Endothelial cell of umbilical vein (primary cell): Measurements from ENCODE around the gene IER5. TPM values are rescaled to one million over a fixed set of nuclear protein-coding genes. Genes with fewer than 3 reads are reported as not detected.

Source experiments
- BruUV-seq: library from RNA; stranded (reverse); fragments of 400-500 nt; replicated peaks from 2 replicates; lab custom pipeline; 2021; lab: Mats Ljungman, UMichigan
- CTCF ChIA-PET: fragments of 300-600, 350-600 bp; sonication (Branson Sonifier 250); formaldehyde crosslinking; loops from one replicate; lab custom pipeline; 2021; ENCODE audit warnings: antibody characterized with exemption, inconsistent platforms; lab: Charles Lee
- POLR2A ChIA-PET: fragments of 300-600, 350-600 bp; sonication (Branson Sonifier 250); formaldehyde crosslinking; loops from one replicate; lab custom pipeline; 2021; ENCODE audit warnings: antibody characterized with exemption, inconsistent platforms; lab: Charles Lee
- DNase-seq: peaks from one replicate; pipeline ENCODE4 v3.0.0-alpha.2; 2011; ENCODE audit warnings: low read depth, low spot score
- FAIRE-seq: peaks from 2 replicates; lab custom pipeline; 2011; peaks lifted over from hg19 to GRCh38; lab: Jason Lieb, UNC
- H2AFZ ChIP-seq: 2 replicates; pipeline ENCODE4 v1.6.0; 2012; ENCODE audit warnings: low read depth, low read length, control low read depth, inconsistent platforms
- H3K27ac ChIP-seq: 2 replicates; pipeline ENCODE4 v1.5.1; 2011; ENCODE audit warnings: low read depth, mild to moderate bottlenecking, control low read depth, low read length, moderate library complexity; ENCODE audit not compliant: insufficient read depth
- H3K27me3 ChIP-seq, 2 experiments: 2 replicates each; pipeline versions ENCODE4 v1.6.0 to v1.6.1; 2011; ENCODE audit warnings: low read length in 2 of 2, mixed read lengths in 1 of 2; ENCODE audit not compliant: control insufficient read depth in 2 of 2, insufficient read depth in 2 of 2
- H3K36me3 ChIP-seq, 2 experiments: 2 replicates in 1 of 2; 3 replicates in 1 of 2; pipeline ENCODE4 v1.5.1; 2011; ENCODE audit warnings: low read length in 2 of 2, mild to moderate bottlenecking in 1 of 2, moderate library complexity in 1 of 2; ENCODE audit not compliant: control insufficient read depth in 2 of 2, insufficient read depth in 2 of 2; ENCODE audit errors: extremely low read depth in 1 of 2
- H3K4me1 ChIP-seq: 3 replicates; pipeline ENCODE4 v1.5.1; 2011; ENCODE audit warnings: mild to moderate bottlenecking, low read length; ENCODE audit not compliant: control insufficient read depth, insufficient read depth; ENCODE audit errors: extremely low read depth
- H3K4me2 ChIP-seq: 2 replicates; pipeline ENCODE4 v1.6.1; 2011; ENCODE audit warnings: low read length, control low read depth, mixed read lengths; ENCODE audit not compliant: insufficient read depth
- H3K4me3 ChIP-seq, 3 experiments: fragments of 200-600 bp in 1 of 3; sonication (generic), shearing (Covaris generic) in 1 of 3; replicated peaks in 1 of 3; 2 replicates each; pipeline ENCODE4 v1.5.1; 2011 to 2016; ENCODE audit warnings: control low read depth in 3 of 3, low read length in 3 of 3, mild to moderate bottlenecking in 2 of 3, inconsistent platforms in 1 of 3, low read depth in 1 of 3, moderate library complexity in 1 of 3; ENCODE audit not compliant: insufficient read depth in 1 of 3
- H3K79me2 ChIP-seq: 2 replicates; pipeline ENCODE4 v1.6.0; 2012; ENCODE audit warnings: low read length, inconsistent platforms; ENCODE audit not compliant: control insufficient read depth, insufficient read depth
- H3K9ac ChIP-seq: replicated peaks from 2 replicates; pipeline ENCODE3; 2011; ENCODE audit warnings: low read length, control low read depth; ENCODE audit not compliant: insufficient read depth; ENCODE audit errors: extremely low read depth
- H3K9me1 ChIP-seq: replicated peaks from 3 replicates; pipeline ENCODE4 v1.6.0; 2011; ENCODE audit warnings: mild to moderate bottlenecking, low read length; ENCODE audit not compliant: control insufficient read depth, insufficient read depth; ENCODE audit errors: extremely low read depth
- H3K9me3 ChIP-seq: replicated peaks from 2 replicates; pipeline ENCODE4 v1.5.1; 2012; ENCODE audit warnings: low read length, inconsistent platforms; ENCODE audit not compliant: control insufficient read depth, insufficient read depth
- H4K20me1 ChIP-seq: replicated peaks from 2 replicates; pipeline ENCODE3; 2011; ENCODE audit warnings: mild to moderate bottlenecking, low read length; ENCODE audit not compliant: control insufficient read depth, insufficient read depth; ENCODE audit errors: extremely low read depth
- CTCF ChIP-seq, 2 donors: IDR thresholded peaks; 1 replicate in 1 of 2; 2 replicates in 1 of 2; pipeline ENCODE4 v1.5.1; 2011; ENCODE audit warnings: low read length in 2 of 2, mild to moderate bottlenecking in 2 of 2, moderate library complexity in 2 of 2, control low read depth in 1 of 2, inconsistent platforms in 1 of 2, low read depth in 1 of 2; ENCODE audit not compliant: insufficient read depth in 1 of 2; ENCODE audit errors: extremely low read depth in 1 of 2
- EZH2 ChIP-seq: IDR thresholded peaks from 2 replicates; pipeline ENCODE4 v1.6.1; 2012; ENCODE audit warnings: borderline replicate concordance, low read depth, mild to moderate bottlenecking, moderate library complexity, low read length, inconsistent platforms; ENCODE audit not compliant: severe bottlenecking
- FOS ChIP-seq: IDR thresholded peaks from 2 replicates; pipeline ENCODE4 v1.6.1; 2011; ENCODE audit warnings: mild to moderate bottlenecking, low read length, moderate library complexity, borderline replicate concordance; ENCODE audit not compliant: insufficient read depth
- GATA2 ChIP-seq: IDR thresholded peaks from 2 replicates; pipeline ENCODE4 v1.7.0; 2011; ENCODE audit warnings: low read depth, mild to moderate bottlenecking, moderate library complexity, mixed read lengths, low read length; ENCODE audit not compliant: insufficient read length, insufficient read depth
- JUN ChIP-seq: IDR thresholded peaks from 2 replicates; pipeline ENCODE4 v1.6.1; 2011; ENCODE audit warnings: borderline replicate concordance, low read depth; ENCODE audit not compliant: insufficient read length, insufficient read depth
- MAX ChIP-seq: IDR thresholded peaks from 2 replicates; pipeline ENCODE4 v1.6.1; 2011; ENCODE audit not compliant: insufficient read depth, insufficient read length
- MYC ChIP-seq: IDR thresholded peaks from one replicate; pipeline ENCODE4 v1.6.1; 2011; ENCODE audit warnings: mild to moderate bottlenecking, low read depth, low read length
- POLR2A ChIP-seq: IDR thresholded peaks from 2 replicates; pipeline ENCODE4 v1.6.1; 2012; ENCODE audit warnings: low read depth, mild to moderate bottlenecking, control low read depth, low read length
- POLR2AphosphoS5 ChIP-seq: IDR thresholded peaks from 2 replicates; pipeline ENCODE4 v1.6.1; 2012; ENCODE audit warnings: low read depth, mild to moderate bottlenecking, control low read depth, low read length, moderate library complexity; ENCODE audit not compliant: insufficient read depth
- dilution Hi-C: fragments of 300-500 bp; cut with MboI; formaldehyde crosslinking; loops from one replicate; pipeline ENCODE4 v1.15.0; 2019; ENCODE audit warnings: low sequenced_read_pairs; ENCODE audit not compliant: extremely low pct_ligation_motif_present
- intact Hi-C: fragments of 100-400 bp; cut with micrococcal nuclease; formaldehyde crosslinking; loops from one replicate; pipeline ENCODE4 v1.10.0; 2022
- polyA plus RNA-seq, 4 experiments: library from polyadenylated mRNA; depleted of rRNA in 3 of 4; stranded (reverse) in 3 of 4; unstranded in 1 of 4; fragments of >200 nt; gene quantifications; 2 replicates each; pipeline versions ENCODE4 v1.2.1 to v1.2.3, GENCODE V29; 2011 to 2012; ENCODE audit warnings: missing spikeins in 1 of 4
- total RNA-seq: library from RNA; stranded (reverse); gene quantifications from 2 replicates; pipeline ENCODE4 v1.2.3, GENCODE V29; 2021

Gene IER5
- total and polyA plus RNA-seq, 2 donors (not counting 3 experiments of a cell fraction or from before 2014, with no cell fraction given), result 6.6 to 14.4 TPM

GRCh38 chr1:181110013-181110412 is 21.5 kb downstream of the IER5 start:
- no peak for TF ChIP-seq POLR2AphosphoS5
- TF ChIP-seq EZH2, result no peak
- no peak for TF ChIP-seq MYC
- TF ChIP-seq GATA2, result no peak
- TF ChIP-seq JUN, result no peak
- no peak for TF ChIP-seq CTCF (IDR thresholded peaks at IDR 0.05; ENCODE audit: extremely low read depth in 1 of 2, insufficient read depth in 1 of 2, low read depth in 1 of 2, low read length in 2 of 2)
- TF ChIP-seq POLR2A, result no peak
- TF ChIP-seq MAX, result no peak
- no peak for TF ChIP-seq FOS
- H3K4me2 ChIP-seq, result no peak overlapping the region
- no peaks in the 10 kb centered on the region for H3K79me2 ChIP-seq
- DNase-seq (no peak), FAIRE-seq (no peak)
- no peaks in the 10 kb centered on the region for H3K9me3 ChIP-seq
- intact Hi-C loops, result no loop called here
- no peak overlapping the region for H3K9ac ChIP-seq
- BruUV-seq, result no TSS peak
- POLR2A ChIA-PET, result interaction anchor here (1.3 kb wide), 1 partner anchor 20 kb away, joined by 3 read pairs; no protein-coding TSS in a partner anchor
- dilution Hi-C loops, result no loop called here
- CTCF ChIA-PET, result interaction anchor here (1.2 to 2.2 kb wide), 3 partner anchors 12 to 32 kb away, joined by 3 to 12 read pairs (median 5); no protein-coding TSS in a partner anchor
- peaks cover 40% of the 10 kb centered on the region for H3K4me1 ChIP-seq
- H2AFZ ChIP-seq, result no peak overlapping the region
- no peak overlapping the region for H3K4me3 ChIP-seq
- H4K20me1 ChIP-seq, result no peaks in the 10 kb centered on the region
- H3K27ac ChIP-seq, result no peak overlapping the region
- H3K36me3 ChIP-seq, result no peaks in the 10 kb centered on the region
- H3K9me1 ChIP-seq, result no peaks in the 10 kb centered on the region
- no peaks in the 10 kb centered on the region for H3K27me3 ChIP-seq
